WI38 (cell line): ENCODE measurements around the gene IL19.

ENCODE experiments used
- H3K4me3 ChIP-seq: 2 replicates; pipeline ENCODE4 v1.5.1; 2011; ENCODE audit warnings: low read depth, mild to moderate bottlenecking, control low read depth, low read length
- TF ChIP-seq, protein P1 (sequence below): IDR thresholded peaks from 2 replicates; pipeline ENCODE4 v1.5.1; 2012; ENCODE audit warnings: low read depth, mild to moderate bottlenecking, control low read depth, low read length

The IL19 gene

DNA sequence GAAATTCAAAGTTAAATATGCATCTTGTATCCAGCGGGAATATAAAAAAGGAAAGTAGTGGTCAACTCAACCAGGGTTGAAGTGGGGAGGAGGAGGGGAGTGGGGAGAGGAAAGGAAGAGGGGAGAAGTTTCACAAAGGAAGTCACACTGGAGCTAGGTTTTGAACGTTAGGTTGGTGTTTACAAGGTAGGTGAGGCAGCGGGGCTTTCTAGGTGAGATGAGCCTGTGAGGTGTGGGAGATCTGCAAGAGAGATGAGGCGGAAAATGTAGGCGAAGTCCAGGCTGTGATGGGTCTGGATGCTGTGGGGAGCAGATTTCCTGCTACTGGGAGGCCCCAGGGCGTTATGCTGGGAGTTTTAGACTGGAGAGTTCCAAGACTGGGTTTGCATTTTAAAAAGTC, 58.7 kb downstream of the IL19 start:
- no peak overlapping the region for H3K4me3 ChIP-seq
- TF ChIP-seq, protein P1, sequence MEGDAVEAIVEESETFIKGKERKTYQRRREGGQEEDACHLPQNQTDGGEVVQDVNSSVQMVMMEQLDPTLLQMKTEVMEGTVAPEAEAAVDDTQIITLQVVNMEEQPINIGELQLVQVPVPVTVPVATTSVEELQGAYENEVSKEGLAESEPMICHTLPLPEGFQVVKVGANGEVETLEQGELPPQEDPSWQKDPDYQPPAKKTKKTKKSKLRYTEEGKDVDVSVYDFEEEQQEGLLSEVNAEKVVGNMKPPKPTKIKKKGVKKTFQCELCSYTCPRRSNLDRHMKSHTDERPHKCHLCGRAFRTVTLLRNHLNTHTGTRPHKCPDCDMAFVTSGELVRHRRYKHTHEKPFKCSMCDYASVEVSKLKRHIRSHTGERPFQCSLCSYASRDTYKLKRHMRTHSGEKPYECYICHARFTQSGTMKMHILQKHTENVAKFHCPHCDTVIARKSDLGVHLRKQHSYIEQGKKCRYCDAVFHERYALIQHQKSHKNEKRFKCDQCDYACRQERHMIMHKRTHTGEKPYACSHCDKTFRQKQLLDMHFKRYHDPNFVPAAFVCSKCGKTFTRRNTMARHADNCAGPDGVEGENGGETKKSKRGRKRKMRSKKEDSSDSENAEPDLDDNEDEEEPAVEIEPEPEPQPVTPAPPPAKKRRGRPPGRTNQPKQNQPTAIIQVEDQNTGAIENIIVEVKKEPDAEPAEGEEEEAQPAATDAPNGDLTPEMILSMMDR: no peak

DNA sequence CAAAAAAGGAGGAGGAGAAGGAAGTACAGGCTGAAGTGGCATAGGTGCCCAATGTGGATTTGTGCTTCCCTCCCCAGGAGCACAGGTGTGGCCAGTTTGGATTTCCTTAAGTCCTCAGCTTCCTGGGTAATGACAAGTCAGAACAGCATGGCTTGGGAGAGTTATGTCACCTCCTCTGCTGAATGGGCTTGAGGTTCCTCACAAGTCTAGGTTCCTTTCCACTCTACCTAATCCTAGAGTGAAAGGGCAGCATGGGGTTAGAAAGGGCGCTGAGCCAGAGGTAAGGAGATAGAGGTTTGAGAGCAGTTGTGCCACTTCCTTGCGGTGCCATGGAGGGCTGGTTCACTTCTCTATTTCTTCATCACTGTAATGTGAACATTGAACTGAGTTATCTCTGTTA, 59.3 kb downstream of the IL19 start:
- no peak overlapping the region for H3K4me3 ChIP-seq
- TF ChIP-seq, protein P1: no peak

DNA sequence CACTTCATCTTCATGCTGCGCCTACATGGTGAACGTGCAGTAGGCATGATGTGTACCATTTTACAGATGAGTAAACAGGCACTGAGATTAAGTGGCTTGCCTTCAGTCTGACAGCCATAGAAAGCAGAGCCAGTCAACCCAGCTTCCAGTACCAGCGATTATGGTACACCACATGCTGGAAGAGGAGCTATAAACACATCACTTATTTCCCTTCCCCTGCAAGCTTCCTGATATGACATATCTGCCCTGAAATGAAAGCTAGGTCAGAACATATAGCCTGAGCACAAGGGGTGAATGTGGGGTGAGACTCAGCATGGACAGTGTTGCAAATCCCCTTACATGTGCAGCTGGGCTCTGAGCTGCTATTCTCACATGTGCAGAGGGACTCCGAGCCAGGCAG, 61.1 kb downstream of the IL19 start:
- no peak overlapping the region for H3K4me3 ChIP-seq
- TF ChIP-seq, protein P1: no peak

DNA sequence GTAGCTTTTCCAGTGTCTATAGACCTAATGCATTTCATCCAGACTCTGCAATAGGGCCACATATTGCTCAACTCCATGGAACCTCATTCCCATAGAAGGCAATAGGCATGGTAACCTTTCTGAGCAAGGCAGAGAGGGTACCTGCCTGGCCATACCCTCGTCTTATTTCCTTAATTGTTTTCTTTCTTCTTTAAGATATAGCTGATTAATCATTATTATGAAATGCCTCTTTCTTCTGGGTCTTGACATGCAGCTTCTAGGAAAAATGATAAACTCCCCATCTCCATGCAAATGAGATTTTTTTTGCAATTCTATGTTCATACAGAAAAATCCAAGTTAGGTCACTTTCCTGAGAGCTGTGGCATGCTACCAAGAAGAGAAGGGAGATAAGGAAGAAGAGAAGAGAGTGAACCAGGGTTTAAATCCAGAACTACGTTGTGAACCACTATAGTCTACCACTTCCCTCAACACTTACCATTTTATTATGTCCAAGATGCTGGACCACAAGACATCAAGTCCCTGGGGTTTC, 61.8 kb downstream of the IL19 start:
- H3K4me3 ChIP-seq: no peak overlapping the region
- TF ChIP-seq, protein P1: no peak

DNA sequence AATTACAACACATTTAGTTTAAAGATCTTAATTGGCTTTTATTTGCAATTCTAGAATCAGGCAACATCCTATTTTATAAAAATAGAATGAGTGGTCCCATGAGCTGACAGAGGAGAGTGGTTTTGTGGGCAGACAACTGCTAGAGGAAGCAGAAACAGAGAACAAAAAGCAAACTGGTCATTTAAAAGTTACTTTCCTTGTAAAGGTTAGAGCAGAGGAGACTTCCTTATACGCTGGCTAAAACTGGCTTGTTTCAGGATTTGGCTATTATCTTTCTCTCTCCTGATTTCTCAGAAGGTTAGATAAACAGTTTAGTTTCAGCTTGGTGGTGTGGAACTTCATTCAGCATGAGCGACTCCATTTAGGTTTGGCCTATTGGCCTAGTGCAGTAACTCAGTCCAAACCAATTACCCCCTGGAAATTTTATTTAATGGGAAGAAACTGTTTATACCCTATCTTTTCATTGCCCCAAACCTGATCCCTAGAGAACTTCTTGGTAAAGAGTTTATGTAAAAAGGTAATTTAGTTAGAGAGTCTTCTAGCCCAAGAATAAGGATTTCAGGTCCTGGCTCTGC, 62.6 kb downstream of the IL19 start:
- H3K4me3 ChIP-seq: no peak overlapping the region
- TF ChIP-seq, protein P1: no peak

- TF ChIP-seq, protein P1: no peak
- H3K4me3 ChIP-seq: no peak overlapping the region
Measured at GRCh38 chr1:206833801-206834200, 63.2 kb downstream of the IL19 start.

DNA sequence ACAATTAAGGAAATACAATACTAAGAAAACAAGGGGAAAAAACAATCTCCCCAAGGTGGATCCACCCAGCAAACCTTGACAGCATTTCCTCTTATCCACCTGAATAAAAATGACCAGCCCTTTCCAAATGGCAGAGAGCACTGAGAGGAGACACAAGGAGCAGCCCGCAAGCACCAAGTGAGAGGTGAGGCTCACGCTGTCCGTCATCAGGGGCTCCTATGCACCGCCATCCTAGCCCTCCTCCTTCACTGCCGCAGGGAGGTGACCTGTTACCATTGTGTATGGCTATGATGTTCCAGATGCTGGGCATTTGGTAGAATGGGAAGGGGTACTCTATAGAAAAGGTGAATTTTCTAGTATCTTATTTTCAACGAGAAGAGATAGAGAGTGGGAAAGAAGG, 63.6 kb downstream of the IL19 start:
- TF ChIP-seq, protein P1: no peak

More for the DNA sequence above, 63.6 kb downstream of the IL19 start:
- no peak overlapping the region for H3K4me3 ChIP-seq
